ENCODE data around the gene NCKIPSD.

The NCKIPSD gene

DNA sequence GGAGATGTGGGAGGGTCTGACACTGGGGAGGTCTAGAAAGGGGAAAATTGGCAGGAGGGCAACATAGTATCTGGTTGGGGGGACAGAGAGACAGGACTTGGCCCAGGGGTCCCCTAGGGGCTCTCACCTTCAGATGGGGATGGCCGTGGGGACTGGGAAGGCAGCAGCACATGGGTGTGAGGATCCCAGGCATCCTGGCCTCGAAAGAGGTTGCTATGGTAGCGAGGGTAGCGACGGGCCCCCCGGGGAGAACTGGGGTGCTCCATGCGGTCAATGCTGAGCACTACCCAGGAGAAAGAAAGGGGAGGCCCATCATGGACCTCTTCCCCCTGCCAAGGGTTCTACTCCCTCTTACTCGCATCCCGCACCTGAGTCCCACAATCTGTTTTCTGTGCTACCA lies 38.0 kb downstream of the NCKIPSD start:
- DNase-seq (ENCODE audit: low spot score): no peak

GRCh38 chr3:48644898-48645760 lies 40.6 kb downstream of the NCKIPSD start:
- DNase-seq (ENCODE audit: low spot score): no peak

DNA sequence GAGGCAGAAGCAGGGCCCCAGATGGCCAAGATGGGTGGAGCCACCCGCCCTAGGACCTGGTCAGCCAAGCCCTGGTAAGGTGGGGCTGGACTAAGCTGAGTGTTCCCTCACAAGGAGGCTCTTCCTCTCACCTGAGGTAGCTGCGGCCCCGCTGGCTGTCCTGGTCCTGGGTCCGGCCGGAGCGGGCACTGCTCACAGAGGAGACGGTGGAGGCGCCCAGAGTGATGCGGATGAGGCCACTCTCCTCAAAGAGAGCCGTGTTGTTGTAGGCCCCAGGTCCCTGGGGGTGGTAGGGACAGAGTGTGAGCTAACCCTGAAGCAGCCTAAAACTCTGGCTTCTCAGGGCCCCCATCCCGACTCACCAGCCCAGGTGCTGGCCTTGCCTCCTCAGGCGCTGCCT lies 43.1 kb downstream of the NCKIPSD start:
- no peak for DNase-seq (ENCODE audit: low spot score)

GRCh38 chr3:48641396-48641795 lies 44.3 kb downstream of the NCKIPSD start:
- no peak for DNase-seq (ENCODE audit: low spot score)

- DNase-seq (ENCODE audit: low spot score): no peak
Observed at GRCh38 chr3:48639944-48640606, 45.6 kb downstream of the NCKIPSD start.

DNA sequence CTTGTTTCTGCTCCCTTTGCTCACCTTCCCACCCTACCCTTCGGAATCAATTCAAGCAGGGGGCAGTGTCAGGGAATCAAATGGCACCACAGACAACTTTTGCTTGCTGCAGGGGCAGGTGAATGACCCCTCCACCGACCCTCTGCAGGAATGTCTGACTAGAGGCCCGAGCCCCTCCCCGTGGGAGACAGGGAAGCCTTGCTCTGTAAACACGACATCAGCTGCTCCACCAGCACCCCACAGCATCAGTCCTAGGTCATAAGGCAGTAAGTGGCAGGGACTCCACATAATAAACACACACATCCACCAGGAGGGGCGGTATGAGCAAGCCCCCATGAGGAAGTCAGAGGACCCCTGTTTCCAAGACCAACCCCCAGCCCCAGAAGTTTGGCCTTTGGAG lies 48.4 kb downstream of the NCKIPSD start:
- no peak for DNase-seq (ENCODE audit: low spot score)

- no peak for DNase-seq (ENCODE audit: low spot score)
Observed at GRCh38 chr3:48636149-48636655, 49.5 kb downstream of the NCKIPSD start.

- peak; percentile 100 for DNase-seq (ENCODE audit: low spot score)
Observed at GRCh38 chr3:48635222-48636021, 50.3 kb downstream of the NCKIPSD start, which contains the start of gene SLC26A6. Gene SLC26A6, minus strand, starts transcription at chr3:48635461. Its CDS starts 68 bp downstream, at chr3:48635393.

GRCh38 chr3:48634661-48635221 lies 51.0 kb downstream of the NCKIPSD start:
- peak; percentile 77 for DNase-seq (ENCODE audit: low spot score)

DNA sequence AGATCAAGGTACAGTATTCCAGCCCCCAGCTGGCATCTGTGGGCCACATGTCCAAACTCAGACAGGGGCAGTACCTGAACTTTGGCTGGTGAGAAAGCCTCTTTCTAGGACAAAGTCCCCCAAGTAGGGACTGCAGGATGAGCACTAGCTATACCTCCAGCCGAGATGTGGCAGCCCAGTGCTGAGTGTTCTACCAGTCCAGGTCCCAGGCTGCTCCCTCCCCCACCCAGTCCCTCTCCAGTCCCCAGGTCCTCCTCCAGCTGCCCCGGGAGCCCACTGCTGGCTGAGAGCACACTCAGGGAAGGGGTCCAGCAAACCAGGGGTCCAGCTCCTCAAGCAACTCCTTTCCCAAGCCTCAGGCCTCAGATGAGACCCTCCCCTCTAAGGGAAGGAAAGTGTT lies 52.0 kb downstream of the NCKIPSD start:
- DNase-seq (ENCODE audit: low spot score): no peak

DNA sequence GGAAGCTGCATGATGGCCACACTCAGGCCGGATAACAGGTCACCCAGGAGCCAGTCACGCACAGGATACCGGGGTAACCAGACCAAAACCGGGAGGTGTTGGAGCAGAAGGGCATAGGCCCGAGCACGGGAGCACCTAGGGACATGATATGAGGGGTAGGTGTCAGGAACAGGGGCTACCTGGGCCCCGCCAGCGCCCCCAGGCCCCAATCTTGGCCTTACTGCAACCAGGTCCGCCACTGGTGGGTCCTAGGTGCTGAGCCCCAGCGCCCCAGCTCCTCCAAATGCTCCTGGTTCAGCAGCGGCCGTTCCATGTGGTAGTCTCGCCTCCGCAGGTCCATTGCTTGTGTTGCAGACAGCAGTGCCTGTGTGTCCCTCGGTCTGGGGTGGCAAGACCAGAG lies 52.5 kb downstream of the NCKIPSD start:
- no peak for DNase-seq (ENCODE audit: low spot score)

- DNase-seq (ENCODE audit: low spot score): no peak
Observed at GRCh38 chr3:48631516-48632448, 53.9 kb downstream of the NCKIPSD start.

DNA sequence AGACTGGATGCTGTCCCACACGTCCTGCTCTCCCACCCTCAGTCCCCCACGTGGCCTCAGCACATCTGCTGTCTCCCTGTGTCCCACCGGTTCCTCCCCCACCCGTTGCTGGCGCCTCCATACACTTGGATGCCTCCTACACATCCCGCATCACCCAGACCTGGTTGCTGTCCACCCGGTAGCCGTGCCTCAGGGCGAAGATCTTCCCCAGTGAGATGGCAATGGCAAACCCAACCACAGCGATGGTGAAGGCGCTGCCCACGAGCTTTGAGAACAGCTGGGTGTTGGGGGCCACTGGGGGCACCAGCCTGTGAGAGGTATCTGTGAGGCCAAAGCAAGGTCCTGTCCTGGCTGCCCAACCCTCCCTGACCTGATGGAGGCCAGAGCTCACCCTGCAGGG lies 54.9 kb downstream of the NCKIPSD start:
- no peak for DNase-seq (ENCODE audit: low spot score)

GRCh38 chr3:48630407-48630806 lies 55.3 kb downstream of the NCKIPSD start:
- no peak for DNase-seq (ENCODE audit: low spot score)

DNA sequence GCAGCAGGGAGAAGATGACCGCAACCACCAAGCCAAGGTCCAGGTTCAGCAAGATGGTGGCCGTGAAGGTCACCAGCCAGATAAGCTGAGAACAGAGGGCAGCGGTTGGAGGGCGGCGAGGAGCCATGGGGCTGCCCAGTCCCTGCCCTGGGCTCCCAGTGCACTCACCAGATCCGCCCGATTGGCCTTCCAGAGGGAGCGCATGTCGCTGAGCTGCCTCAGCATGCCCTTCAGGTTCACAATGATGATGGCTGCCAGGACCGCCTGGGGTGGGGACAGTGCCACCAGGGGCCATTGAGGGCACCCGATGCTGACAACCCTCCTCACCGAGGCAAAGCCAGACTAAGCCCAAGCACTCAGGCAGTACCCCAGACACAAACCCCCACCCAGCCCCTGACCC lies 55.8 kb downstream of the NCKIPSD start:
- DNase-seq (ENCODE audit: low spot score): no peak

GRCh38 chr3:48628277-48629017 lies 57.3 kb downstream of the NCKIPSD start:
- DNase-seq (ENCODE audit: low spot score): no peak

DNA sequence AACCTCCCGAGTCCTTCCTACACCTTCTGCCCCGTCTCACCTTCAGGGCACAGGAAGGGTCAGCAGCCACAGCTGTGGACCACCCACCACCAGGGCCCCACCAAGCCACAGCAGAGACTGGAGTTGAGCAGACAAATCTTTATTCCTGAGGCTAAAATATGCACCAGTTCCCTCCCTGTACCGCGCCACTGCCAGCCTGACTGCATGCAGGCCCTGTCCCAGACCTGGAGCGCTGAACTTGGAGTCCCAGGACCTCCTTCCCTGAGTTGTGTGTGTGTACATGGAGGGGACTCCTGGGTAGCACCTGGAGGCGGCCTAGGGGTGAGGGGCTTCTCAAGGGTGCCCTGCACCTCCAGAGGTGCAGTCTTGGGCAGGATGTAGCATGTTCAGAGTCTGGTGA lies 60.1 kb downstream of the NCKIPSD start:
- no peak for DNase-seq (ENCODE audit: low spot score)

- no peak for DNase-seq (ENCODE audit: low spot score)
Observed at GRCh38 chr3:48624767-48625166, 60.9 kb downstream of the NCKIPSD start.

DNA sequence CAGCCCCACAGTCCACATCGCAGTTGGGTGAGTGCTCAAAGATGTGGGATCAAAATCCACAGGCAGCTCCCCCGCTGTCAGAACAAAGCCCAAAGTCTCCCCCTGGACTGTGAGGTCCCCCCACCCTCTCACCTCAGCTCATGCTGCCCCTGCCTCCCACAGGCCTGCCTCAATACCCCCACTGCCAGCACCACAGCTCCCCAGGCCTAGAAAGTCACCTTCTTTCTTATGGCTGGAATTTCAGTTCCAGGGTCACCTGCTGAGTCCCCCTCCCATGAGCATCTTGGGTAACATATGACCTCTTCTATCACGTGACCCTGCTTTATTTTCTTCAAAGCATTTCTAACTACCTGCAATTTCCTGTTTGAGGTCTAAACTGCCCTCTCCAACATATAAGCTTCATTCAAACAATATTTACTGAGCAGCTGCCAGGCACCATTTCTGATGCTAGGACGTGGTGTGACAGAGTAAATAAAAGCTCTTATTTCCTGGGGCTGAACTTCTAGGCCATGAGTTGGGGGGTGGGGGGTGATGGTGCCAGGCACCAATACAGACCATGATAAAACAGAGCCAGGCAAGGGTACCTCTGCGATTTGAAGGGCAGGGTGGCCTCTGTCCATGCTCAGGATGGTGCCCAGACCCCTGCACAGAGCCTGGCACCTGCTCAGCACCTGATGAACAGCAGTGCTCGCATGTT lies 61.7 kb downstream of the NCKIPSD start:
- no peak for DNase-seq (ENCODE audit: low spot score)
